Measurements from ENCODE around the gene ELK3.

Gene ELK3

GRCh38 chr12:96297504-96297903, 103.3 kb downstream of the ELK3 start:
- Histone ChIP-seq H3K4me3 (ENCODE audit: low read depth, low read length) (no peak overlapping the region), H3K27me3 (replicated peaks) (no peaks in the 10 kb centered on the region), H3K36me3 (replicated peaks) (peaks cover 32% of the 10 kb centered on the region), H3K27ac (no peak overlapping the region)
- in situ Hi-C loops (cut with HindIII; ENCODE audit: low pct_ligation_motif_present, low sequenced_read_pairs), result no loop called here
- TF ChIP-seq, protein P1, sequence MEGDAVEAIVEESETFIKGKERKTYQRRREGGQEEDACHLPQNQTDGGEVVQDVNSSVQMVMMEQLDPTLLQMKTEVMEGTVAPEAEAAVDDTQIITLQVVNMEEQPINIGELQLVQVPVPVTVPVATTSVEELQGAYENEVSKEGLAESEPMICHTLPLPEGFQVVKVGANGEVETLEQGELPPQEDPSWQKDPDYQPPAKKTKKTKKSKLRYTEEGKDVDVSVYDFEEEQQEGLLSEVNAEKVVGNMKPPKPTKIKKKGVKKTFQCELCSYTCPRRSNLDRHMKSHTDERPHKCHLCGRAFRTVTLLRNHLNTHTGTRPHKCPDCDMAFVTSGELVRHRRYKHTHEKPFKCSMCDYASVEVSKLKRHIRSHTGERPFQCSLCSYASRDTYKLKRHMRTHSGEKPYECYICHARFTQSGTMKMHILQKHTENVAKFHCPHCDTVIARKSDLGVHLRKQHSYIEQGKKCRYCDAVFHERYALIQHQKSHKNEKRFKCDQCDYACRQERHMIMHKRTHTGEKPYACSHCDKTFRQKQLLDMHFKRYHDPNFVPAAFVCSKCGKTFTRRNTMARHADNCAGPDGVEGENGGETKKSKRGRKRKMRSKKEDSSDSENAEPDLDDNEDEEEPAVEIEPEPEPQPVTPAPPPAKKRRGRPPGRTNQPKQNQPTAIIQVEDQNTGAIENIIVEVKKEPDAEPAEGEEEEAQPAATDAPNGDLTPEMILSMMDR (IDR thresholded peaks at IDR 0.05; ENCODE audit: low read depth, low read length, missing control alignments), result no peak
- DNase-seq, result no peak

DNA sequence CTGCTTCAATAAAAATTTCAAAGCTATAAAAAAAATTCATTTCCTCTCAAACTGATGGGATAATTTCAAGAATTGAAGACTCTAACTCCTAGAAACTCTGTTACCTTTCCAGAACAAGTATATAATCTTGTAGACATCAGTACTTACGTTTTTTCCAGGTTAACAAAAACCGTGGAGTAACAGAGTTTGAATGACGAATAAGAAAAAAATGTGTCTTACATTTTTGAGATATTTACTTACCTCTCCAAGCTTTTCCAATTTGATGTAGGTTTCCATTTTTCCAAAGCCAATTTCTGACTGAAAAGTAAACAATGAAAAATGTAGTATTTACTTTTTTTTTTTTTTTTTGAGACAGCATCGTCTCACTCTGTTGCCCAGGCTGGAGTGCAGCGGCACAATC, 105.9 kb downstream of the ELK3 start:
- in situ Hi-C loops (cut with HindIII; ENCODE audit: low pct_ligation_motif_present, low sequenced_read_pairs), result no loop called here
- TF ChIP-seq, protein P1 (IDR thresholded peaks at IDR 0.05; ENCODE audit: low read depth, low read length, missing control alignments), result no peak
- Histone ChIP-seq H3K27ac (no peak overlapping the region), H3K27me3 (replicated peaks) (no peaks in the 10 kb centered on the region), H3K36me3 (replicated peaks) (peaks cover 23% of the 10 kb centered on the region), H3K4me3 (ENCODE audit: low read depth, low read length) (no peak overlapping the region)
- no peak for DNase-seq

- H3K27me3 ChIP-seq (replicated peaks), result no peaks in the 10 kb centered on the region
- H3K4me3 ChIP-seq (ENCODE audit: low read depth, low read length), result no peak overlapping the region
- H3K36me3 ChIP-seq (replicated peaks), result peaks cover 27% of the 10 kb centered on the region
- H3K27ac ChIP-seq, result no peak overlapping the region
- no peak for DNase-seq
- in situ Hi-C loops (cut with HindIII; ENCODE audit: low pct_ligation_motif_present, low sequenced_read_pairs), result no loop called here
- TF ChIP-seq, protein P1 (IDR thresholded peaks at IDR 0.05; ENCODE audit: low read depth, low read length, missing control alignments), result no peak
Measured at GRCh38 chr12:96301732-96302131, 107.6 kb downstream of the ELK3 start.

- H3K4me3 ChIP-seq (ENCODE audit: low read depth, low read length), result no peak overlapping the region
- in situ Hi-C loops (cut with HindIII; ENCODE audit: low pct_ligation_motif_present, low sequenced_read_pairs), result no loop called here
- H3K27ac ChIP-seq, result no peak overlapping the region
- H3K27me3 ChIP-seq (replicated peaks), result no peaks in the 10 kb centered on the region
- H3K36me3 ChIP-seq (replicated peaks), result peaks cover 21% of the 10 kb centered on the region
- no peak for DNase-seq
- TF ChIP-seq, protein P1 (IDR thresholded peaks at IDR 0.05; ENCODE audit: low read depth, low read length, missing control alignments), result no peak
Measured at GRCh38 chr12:96302687-96303310, 108.6 kb downstream of the ELK3 start.

GRCh38 chr12:96303653-96304052, 109.5 kb downstream of the ELK3 start:
- in situ Hi-C loops (cut with HindIII; ENCODE audit: low pct_ligation_motif_present, low sequenced_read_pairs), result no loop called here
- H3K27me3 ChIP-seq (replicated peaks), result no peaks in the 10 kb centered on the region
- TF ChIP-seq, protein P1 (IDR thresholded peaks at IDR 0.05; ENCODE audit: low read depth, low read length, missing control alignments), result no peak
- H3K4me3 ChIP-seq (ENCODE audit: low read depth, low read length), result no peak overlapping the region
- peaks cover 25% of the 10 kb centered on the region for H3K36me3 ChIP-seq (replicated peaks)
- DNase-seq, result no peak
- H3K27ac ChIP-seq, result no peak overlapping the region

GRCh38 chr12:96305665-96306064, 111.5 kb downstream of the ELK3 start:
- H3K36me3 ChIP-seq (replicated peaks), result peaks cover 14% of the 10 kb centered on the region
- H3K27me3 ChIP-seq (replicated peaks), result no peaks in the 10 kb centered on the region
- H3K4me3 ChIP-seq (ENCODE audit: low read depth, low read length), result no peak overlapping the region
- TF ChIP-seq, protein P1 (IDR thresholded peaks at IDR 0.05; ENCODE audit: low read depth, low read length, missing control alignments), result no peak
- in situ Hi-C loops (cut with HindIII; ENCODE audit: low pct_ligation_motif_present, low sequenced_read_pairs), result no loop called here
- no peak for DNase-seq
- no peak overlapping the region for H3K27ac ChIP-seq

Data from brain microvascular endothelial cell (primary cell).